Hepatic stellate cell (primary cell): ENCODE results near the gene DDX50.
"Not testable (repeated sequence)": the region's sequence is repeated elsewhere in the genome, so short reads cannot be mapped to it uniquely, and the experiment has no call there.

Source experiments
- DNase-seq: peaks from one replicate; pipeline ENCODE4 v3.0.0; 2011; ENCODE audit warnings: low spot score

DDX50 gene

DNA sequence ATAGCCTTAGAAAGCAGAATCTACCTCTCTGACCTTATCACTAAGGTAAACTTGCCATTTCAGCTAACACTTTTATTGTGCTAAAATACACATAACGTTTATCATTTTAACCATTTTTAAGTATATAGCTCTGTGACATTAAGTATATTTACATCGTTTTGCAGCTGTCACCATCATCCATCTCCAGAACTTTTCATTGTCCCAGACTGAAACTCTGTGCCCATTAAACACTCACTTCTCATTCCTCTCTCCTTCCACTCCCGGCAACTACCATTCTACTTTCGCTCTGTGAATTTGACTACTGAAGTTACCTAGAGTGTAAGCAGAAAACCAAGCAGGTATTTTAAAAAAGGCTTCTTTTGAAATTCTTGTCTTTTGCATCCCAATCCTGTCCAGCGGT, 1.3 kb downstream of the DDX50 start:
- no peak for DNase-seq

DNA sequence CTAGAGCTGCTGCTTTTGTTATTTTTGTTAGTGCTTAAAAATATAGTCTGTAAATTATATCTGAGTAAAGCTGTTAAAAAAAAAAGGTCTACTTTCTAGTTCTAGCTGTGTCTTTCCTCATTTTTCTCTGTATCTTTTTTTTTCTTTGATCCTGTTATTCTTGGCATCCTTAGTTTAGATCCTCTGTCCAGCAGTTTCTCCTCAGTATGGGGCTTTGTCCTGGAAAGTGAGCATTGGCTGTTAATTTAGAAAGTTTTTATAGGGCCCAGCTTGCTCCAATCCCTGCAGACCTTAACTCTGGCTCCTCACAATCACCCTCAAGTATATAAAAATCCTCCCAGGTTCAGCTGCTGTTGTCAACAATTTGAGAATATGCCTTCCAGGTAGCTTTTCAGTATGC, 23.5 kb downstream of the DDX50 start:
- peak; percentile 6 for DNase-seq

DNA sequence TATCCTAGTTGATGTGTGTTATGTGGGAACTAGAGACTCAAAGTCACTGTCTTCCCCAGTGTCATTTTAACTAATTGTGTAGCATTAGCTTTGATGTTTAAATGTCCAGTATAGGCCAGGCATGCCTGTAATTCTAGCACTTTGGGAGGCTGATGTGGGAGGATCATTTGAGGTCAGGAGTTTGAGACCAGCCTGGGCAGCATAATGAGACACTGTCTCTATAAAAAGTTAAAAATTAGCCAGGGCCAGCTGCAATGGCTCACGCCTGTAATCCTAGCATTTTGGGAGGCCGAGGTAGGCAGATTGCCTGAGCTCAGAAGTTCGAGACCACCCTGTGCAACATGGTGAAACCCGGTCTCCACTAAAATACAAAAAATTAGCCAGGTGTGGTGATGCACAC, 24.4 kb downstream of the DDX50 start:
- DNase-seq, result no peak

DNA sequence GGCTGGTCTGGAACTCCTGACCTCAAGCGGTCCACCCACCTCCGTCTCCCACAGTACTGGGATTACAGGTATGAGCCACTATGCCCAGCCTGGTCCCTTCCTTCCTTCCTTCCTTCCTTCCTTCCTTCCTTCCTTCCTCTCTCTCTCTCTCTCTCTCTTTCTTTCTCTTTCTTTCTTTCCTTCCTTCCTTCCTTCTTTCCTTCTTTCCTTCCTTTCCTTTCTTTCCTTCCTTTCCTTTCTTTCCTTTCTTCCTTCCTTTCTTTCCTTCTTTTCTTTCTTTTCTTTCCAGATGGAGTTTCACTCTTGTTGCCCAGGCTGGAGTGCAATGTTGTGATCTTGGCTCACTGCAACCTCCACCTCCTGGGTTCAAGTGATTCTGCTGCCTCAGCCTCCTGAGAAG, 28.0 kb downstream of the DDX50 start:
- not testable (repeated sequence) for DNase-seq

DNA sequence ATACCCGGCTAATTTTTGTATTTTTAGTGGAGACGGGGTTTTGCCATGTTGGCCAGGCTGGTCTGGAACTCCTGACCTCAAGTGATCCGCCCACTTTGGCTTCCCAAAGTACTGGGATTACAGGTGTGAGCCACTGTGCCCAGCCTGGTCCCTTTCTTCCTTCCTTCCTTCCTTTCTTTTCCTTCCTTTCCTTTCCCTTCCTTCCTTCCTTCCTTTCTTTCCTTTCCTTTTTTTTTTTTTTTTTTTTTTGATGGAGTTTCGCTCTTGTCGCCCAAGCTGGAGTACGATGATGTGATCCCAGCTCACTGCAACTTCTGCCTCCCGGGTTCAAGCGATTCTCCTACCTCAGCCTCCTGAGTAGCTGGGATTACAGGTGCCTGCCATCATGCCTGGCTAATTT, 28.8 kb downstream of the DDX50 start:
- DNase-seq, result not testable (repeated sequence)

DNA sequence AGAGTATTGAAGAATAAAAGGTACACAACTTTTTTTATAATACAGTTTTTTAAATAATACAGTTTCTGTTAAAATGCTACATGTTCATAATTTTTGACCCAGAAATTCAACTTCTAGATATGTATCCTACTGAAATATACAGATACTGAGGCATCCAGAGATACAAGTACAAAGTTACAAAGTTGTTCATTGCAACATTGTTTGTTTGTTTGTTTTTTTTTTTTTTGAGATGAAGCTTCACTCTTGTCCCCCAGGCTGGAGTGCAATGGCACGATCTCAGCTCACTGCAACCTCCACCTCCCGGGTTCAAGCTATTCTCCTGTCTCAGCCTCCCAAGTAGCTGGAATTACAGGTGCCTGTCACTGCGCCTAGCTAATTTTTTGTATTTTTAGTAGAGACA, 31.7 kb downstream of the DDX50 start:
- DNase-seq, result not testable (repeated sequence)

DNA sequence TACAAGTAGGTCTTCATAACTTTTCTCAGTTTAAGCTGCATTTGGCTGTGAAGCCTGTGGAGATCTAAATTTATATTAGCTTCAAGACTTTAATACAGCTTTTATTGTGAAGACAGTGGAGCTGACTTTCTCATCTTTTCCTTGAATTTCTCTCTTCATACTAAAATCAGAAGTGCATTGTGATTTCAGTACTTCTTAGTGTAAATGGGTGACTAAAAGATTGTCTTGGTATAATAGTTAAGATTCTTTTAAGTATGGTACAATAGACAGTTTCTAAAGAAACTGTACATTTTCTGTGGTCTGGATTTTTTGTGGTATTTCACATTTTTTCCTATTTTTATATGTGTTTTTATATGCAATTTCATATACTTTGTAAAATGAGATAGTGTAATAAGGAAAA, 33.9 kb downstream of the DDX50 start:
- no peak for DNase-seq

DNA sequence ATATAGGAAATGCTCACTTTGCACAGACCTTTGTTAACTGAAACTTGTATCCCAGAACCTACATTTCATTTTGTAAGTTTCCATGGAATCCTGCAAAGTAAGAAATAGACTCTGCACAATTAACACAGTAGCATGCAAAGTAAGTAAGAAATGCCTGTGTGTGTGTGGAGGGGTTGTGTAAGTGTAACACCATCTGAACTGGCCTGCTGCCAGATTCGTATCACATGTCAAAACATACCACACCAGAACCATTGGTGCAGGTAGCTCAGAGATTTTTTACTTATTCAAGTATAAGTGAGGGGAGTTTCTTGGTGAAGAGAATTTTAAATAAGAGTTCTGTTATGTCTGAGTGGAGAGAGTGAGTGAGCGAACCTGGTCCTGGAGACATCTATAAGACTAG, 37.0 kb downstream of the DDX50 start:
- no peak for DNase-seq

DNA sequence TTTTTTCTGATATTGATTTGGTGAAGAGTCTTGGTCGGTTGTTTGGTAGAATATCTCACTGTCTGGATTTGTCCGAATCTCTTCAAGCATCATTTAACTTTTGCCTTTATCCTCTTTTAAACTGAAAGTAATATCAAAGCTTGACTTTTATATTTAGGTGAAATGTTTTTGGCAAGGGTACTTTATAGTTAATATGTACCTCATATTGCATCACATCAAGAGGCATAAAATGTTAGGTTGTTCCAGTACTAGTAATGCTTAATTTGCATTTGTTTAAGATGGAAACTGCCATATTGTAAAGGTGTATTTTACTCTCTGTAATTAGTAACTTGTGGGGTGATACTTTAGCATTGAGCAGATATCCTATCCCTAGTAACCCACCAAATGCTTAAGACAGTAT, 37.8 kb downstream of the DDX50 start:
- DNase-seq, result no peak

DNA sequence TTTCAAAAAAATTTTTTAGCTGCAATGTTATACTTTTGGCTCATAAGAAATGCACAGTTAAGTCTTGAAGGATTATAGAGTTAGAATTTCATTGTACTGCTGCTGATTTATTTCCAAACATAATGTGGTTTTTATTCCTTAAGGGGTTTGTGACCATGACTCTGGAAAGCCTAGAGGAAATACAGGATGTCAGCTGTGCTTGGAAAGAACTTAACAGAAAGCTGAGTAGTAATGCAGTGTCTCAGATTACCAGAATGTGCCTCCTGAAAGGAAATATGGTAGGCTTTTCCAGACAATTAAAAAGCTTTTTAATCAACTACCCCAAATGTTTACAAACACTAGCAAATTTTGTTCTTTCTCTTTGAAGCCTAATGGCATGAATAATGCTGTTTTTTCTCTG, 39.8 kb downstream of the DDX50 start:
- not testable (repeated sequence) for DNase-seq

DNA sequence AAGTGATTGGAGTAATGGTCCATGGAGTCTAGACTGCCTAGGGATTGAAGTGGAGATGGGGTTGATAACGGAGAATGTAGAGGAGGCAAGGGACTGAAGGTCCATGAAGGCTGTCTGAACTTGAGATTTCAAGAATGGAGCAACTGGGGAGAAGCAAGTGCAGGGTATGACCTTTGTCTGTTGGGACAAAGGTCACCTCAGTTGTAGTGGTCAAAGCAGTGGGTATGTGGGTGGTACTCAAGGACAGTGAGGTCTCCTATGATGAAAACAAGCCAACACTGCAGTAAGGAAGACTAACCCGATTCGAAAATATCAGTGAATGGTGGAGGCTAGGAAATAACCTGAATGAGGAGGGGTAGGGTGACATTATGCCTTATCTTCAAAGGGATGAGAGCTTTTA, 49.5 kb downstream of the DDX50 start:
- DNase-seq, result no peak

DNA sequence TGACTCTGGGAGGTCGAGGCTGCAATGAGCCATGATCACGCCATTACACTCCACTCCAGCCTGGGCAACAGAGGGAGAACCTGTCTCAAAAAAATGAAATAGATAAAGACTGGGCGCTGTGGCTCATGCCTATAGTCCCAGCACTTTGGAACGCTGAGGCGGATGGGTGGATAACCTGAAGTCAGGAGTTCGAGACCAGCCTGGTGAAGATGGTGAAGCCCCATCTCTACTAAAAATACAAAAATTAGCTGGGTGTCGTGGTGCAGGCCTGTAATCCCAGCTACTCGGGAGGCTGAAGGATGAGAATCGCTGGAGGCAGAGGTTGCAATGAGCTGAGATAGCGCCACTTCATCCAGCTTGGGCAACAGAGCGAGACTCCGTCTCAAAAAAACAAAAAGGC, 53.8 kb downstream of the DDX50 start:
- DNase-seq, result no peak

DNA sequence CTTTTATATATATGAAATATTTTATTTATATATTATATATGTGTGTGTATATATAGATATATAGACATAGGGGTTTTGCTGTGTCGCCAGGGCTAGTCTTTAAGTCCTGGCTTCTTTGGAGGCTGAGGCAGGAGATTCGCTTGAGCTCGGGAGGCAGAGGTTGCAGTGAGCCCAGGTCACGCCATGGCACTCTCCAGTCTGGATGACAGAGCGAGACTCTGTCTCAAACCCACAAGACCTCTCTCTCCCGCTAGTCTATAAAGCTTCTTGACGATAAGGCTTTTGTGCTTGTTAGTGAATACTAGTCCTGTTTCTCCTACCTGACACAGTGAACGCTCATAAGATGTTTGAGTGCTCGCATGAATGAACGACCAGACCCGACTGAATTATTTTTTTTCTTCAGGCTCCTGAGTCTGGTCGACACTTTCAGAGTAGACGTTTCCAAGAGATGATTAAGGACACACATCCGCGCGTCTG, 54.3 kb downstream of the DDX50 start:
- DNase-seq, result no peak

DNA sequence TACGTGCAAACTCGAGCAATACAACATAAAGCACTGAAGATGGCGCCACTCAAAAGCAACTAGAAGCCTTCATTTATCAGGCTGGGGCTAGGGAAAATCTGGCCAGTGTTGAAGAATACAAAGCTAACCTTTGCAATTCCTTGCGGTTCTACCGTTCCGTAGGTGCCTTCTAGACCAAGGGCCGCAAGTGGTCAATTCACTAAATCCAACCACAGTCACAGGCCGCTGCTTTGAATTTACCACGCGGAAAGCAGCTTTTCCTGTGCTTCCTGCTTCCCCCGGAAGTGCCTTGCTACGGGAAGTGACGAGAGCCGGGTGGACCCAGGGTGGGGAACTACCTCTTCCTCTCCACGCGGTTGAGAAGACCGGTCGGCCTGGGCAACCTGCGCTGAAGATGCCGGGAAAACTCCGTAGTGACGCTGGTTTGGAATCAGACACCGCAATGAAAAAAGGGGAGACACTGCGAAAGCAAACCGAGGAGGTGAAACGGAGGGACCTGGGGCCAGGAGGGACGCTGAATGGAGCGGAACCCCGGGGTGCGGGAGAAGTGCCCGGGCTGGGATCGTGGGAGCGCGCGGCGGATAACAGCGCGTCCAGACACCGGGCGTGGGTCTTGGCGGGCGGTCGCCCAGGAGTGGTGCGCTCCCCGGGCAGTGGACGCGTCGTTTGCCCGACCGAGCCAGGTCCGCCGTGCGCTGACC, 54.9 kb downstream of the DDX50 start, which contains the start of gene DDX21:
Gene DDX21 (plus strand): TSS at position 339 of the 701 bp plus-strand sequence. CDS start 56 bp downstream, at position 395.
- DNase-seq, result peak; percentile 96

DNA sequence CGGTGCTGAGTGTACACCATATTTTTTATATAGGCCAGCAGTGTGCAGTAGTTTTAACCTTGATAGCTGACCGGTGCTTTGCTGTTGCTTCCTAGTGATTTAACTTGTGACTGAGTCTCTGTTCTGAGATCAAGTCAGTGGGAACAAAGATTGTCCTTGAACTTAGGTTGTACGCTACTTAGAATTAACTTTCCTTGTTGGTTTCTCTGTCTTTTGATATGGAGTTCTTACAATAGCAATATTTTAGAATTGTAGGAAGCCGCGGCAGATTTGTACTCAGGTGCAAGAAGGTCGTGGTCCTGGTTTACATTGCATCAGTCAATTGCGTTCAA, 56.1 kb downstream of the DDX50 start:
- DNase-seq, result no peak

DNA sequence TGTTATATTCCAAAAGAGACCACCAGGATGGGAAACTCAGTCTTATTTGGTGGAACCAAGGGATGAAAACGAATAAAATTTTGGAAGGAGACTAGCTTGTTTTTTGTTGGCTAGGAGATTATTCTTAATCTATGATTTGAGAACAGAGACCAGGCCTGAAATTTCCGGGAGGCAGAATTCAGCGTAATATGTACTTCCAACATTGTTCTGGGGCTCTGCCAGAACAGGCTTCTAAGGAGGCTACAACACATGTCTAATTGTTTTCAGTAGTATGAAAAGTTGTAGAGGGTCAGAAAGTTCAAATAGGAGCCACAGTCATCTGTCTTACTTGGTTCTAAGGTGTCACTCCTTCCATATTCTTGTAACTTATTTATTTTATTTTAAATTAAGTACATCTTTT, 56.5 kb downstream of the DDX50 start:
- DNase-seq, result no peak

DNA sequence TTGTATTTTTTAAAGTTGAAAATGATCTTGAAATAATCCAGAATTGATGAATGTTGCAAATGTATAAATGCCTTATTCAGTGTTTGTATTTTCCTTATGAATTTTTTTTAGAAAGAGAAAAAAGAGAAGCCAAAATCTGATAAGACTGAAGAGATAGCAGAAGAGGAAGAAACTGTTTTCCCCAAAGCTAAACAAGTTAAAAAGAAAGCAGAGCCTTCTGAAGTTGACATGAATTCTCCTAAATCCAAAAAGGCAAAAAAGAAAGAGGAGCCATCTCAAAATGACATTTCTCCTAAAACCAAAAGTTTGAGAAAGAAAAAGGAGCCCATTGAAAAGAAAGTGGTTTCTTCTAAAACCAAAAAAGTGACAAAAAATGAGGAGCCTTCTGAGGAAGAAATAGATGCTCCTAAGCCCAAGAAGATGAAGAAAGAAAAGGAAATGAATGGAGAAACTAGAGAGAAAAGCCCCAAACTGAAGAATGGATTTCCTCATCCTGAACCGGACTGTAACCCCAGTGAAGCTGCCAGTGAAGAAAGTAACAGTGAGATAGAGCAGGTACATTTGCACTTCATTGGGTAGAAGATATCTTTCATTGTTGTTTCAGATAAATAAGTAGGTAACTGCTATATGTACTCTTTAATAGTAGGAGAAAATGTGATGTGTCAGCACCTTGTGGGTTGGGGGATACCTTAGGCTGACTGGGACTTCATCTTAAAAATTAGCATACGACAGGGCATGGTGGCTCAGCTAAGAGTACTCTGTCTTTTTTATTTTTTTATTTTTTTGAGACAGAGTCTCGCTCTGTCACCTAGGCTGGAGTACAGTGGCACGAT, 58.8 kb downstream of the DDX50 start:
- DNase-seq, result no peak

DNA sequence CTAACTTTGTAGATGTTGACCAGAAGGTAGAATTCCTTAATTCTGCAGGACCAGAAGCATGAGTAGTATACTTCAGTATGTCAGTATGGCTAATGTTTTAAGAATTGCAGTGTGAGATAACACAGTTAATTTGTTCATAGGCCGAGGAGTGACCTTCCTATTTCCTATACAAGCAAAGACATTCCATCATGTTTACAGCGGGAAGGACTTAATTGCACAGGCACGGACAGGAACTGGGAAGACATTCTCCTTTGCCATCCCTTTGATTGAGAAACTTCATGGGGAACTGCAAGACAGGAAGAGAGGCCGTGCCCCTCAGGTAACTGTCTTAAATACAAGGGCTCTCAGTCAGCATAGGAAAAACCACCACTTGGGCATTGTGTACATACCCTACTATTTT, 62.0 kb downstream of the DDX50 start:
- no peak for DNase-seq

DNA sequence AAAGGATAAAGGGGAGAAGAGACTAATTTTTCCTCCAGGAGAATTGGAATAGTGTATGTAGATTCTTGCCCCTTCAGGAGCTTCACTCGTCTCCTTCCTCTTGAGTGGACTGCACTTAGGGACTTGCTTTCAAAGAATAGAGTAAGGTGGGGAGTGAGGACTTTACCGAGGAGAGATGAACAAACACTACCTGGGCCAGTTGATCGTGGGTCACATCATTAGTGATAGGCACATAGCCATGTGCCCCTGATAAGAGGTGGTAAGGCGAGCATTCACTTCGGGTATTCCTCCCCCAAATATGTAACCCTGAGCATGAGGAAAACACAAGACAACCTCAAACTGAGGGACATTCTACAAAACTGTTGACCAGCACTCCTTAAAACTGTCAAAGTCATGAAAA, 72.9 kb downstream of the DDX50 start:
- no peak for DNase-seq

DNA sequence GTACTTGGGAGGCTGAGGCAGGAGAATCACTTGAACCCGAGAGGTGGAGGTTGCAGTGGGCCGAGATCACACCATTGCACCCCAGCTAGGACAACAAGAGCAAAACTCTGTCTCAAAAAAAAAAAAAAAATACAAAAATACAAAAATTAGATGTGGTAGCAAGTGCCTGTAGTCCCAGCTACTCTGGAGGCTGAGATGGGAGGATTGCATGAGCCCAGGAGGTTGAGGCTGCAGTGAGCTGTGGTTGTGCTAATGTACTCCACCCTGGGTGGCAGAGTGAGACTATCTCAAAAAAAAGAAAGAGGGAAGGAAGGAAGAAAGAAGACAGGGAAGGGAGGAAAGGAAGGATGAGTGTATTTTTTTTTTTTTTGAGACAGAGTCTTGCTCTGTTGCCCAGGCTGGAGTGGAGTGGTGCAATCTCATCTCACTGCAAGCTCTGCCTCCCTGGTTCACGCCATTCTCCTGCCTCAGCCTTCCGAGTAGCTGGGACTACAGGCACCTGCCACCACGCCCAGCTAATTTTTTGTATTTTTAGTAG, 74.9 kb downstream of the DDX50 start:
- not testable (repeated sequence) for DNase-seq

DNA sequence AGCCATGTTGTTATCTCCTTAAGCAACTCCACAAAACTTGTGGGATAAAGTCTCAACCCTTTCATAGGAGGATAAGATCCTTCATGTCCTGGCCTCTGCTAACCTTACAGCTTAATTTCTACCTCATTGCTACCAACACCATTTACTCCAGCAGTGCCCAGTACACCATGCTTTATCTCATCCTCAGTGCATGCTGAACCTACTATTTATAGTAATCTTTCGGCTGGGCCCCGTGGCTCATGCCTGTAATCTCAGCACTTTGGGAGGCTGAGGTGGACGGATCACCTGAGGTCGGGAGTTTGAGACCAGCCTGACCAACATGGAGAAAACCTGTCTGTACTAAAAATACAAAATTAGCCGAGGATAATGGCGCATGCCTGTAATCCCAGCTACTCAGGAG, 78.6 kb downstream of the DDX50 start:
- DNase-seq, result not testable (repeated sequence)

DNA sequence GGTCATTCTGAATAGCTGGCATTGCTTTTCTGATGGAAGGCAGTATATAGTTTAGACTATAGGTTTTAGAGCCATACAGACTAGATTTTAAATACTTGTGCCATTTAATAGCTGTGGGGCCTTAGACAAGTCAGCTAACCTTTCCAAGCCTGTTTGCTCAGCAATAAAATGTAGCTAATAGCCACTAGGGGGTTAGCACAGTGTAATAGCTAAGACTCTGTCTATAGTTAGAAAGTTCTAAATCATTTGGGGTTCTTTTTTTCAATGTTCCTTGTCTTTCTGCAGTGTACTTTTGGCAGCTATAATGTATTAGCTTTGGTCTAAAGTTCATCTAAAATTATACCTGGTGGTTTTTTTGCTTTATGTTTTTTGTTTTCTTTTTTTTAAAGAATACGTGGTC, 80.0 kb downstream of the DDX50 start:
- DNase-seq, result peak; percentile 5

DNA sequence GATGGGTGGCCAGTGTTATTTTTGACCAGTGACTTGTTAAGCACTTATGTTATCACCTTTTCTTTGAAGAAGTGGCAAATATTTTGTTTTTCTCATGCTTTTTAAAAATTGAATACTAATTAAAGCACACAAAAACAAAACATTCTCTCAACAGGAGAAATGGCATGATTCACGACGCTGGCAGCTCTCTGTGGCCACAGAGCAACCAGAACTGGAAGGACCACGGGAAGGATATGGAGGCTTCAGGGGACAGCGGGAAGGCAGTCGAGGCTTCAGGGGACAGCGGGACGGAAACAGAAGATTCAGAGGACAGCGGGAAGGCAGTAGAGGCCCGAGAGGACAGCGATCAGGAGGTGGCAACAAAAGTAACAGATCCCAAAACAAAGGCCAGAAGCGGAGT, 81.3 kb downstream of the DDX50 start:
- DNase-seq, result no peak
